Thoracic aorta (tissue), 2 donors: ENCODE data around the gene LAMB1. TPM values are rescaled to one million over a fixed set of nuclear protein-coding genes. Genes with fewer than 3 reads are reported as not detected.

Experiments
- ATAC-seq: fragments of 150-250 bp; one replicate; pipeline ENCODE4 v1.8.0; 2017; ENCODE audit warnings: low read depth; ENCODE audit not compliant: insufficient number of reproducible peaks, low FRiP score
- DNase-seq: peaks from one replicate; pipeline ENCODE4 v3.0.0-alpha.2; 2020; ENCODE audit warnings: low spot score
- H3K27ac ChIP-seq, 2 donors: fragments of 200-600 bp; sonication (generic); 1 replicate in 1 of 2; 2 replicates in 1 of 2; pipeline ENCODE4 v1.5.1; 2016; ENCODE audit warnings: mild to moderate bottlenecking in 2 of 2, moderate library complexity in 2 of 2
- H3K27me3 ChIP-seq: fragments of 200-600 bp; sonication (generic); replicated peaks from 2 replicates; pipeline ENCODE4 v1.6.0; 2016; ENCODE audit warnings: mild to moderate bottlenecking; ENCODE audit not compliant: insufficient read depth
- H3K36me3 ChIP-seq: fragments of 200-600 bp; sonication (generic); one replicate; pipeline ENCODE4 v1.5.1; 2016
- H3K4me1 ChIP-seq, 2 donors: fragments of 200-600 bp; sonication (generic); 1 replicate in 1 of 2; 2 replicates in 1 of 2; pipeline versions ENCODE4 v1.5.1 to v1.6.0; 2016; ENCODE audit warnings: low read depth in 2 of 2, mild to moderate bottlenecking in 1 of 2; ENCODE audit not compliant: control insufficient read depth in 1 of 2
- H3K4me3 ChIP-seq: fragments of 200-600 bp; sonication (generic); 2 replicates; pipeline ENCODE4 v1.5.1; 2016; ENCODE audit warnings: mild to moderate bottlenecking
- H3K9me3 ChIP-seq: fragments of 200-600 bp; sonication (generic); 2 replicates; pipeline ENCODE4 v1.5.1; 2016
- total RNA-seq, 2 donors: library from RNA; depleted of rRNA; stranded (reverse); fragments of >200 nt; gene quantifications; one replicate each; pipeline versions ENCODE4 v1.1.0 to v1.2.3, GENCODE V29; 2016
- TF ChIP-seq, protein P1 (sequence below): fragments of 200-600 bp; sonication (generic); IDR thresholded peaks from one replicate; pipeline ENCODE4 v1.5.1; 2019; ENCODE audit warnings: antibody characterized with exemption

LAMB1 gene
- total RNA-seq, 2 donors from 2014 or later = 144 to 296 TPM

- H3K4me3 ChIP-seq = no peak overlapping the region
- peaks cover 24 to 58% of the 10 kb centered on the region in 2 donors for H3K4me1 ChIP-seq
- ATAC-seq = no peak
- no peak for DNase-seq
- TF ChIP-seq, protein P1, sequence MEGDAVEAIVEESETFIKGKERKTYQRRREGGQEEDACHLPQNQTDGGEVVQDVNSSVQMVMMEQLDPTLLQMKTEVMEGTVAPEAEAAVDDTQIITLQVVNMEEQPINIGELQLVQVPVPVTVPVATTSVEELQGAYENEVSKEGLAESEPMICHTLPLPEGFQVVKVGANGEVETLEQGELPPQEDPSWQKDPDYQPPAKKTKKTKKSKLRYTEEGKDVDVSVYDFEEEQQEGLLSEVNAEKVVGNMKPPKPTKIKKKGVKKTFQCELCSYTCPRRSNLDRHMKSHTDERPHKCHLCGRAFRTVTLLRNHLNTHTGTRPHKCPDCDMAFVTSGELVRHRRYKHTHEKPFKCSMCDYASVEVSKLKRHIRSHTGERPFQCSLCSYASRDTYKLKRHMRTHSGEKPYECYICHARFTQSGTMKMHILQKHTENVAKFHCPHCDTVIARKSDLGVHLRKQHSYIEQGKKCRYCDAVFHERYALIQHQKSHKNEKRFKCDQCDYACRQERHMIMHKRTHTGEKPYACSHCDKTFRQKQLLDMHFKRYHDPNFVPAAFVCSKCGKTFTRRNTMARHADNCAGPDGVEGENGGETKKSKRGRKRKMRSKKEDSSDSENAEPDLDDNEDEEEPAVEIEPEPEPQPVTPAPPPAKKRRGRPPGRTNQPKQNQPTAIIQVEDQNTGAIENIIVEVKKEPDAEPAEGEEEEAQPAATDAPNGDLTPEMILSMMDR = no peak
- H3K27ac ChIP-seq = no peak overlapping the region
- H3K9me3 ChIP-seq = no peaks in the 10 kb centered on the region
- H3K36me3 ChIP-seq = no peaks in the 10 kb centered on the region
- no peaks in the 10 kb centered on the region for H3K27me3 ChIP-seq
These were observed 59.9 kb downstream of the LAMB1 start for GRCh38 chr7:107943018-107943417.

- DNase-seq (no peak), ATAC-seq (no peak)
- H3K4me1 ChIP-seq = peaks cover 17 to 42% of the 10 kb centered on the region in 2 donors
- H3K27me3 ChIP-seq = no peaks in the 10 kb centered on the region
- TF ChIP-seq, protein P1 = no peak
- H3K4me3 ChIP-seq = no peak overlapping the region
- peak overlapping the region in 1 of 2 donors; percentile 86 for H3K27ac ChIP-seq
- H3K9me3 ChIP-seq = no peaks in the 10 kb centered on the region
- H3K36me3 ChIP-seq = no peaks in the 10 kb centered on the region
These were observed 62.0 kb downstream of the LAMB1 start for GRCh38 chr7:107940951-107941350.

DNA sequence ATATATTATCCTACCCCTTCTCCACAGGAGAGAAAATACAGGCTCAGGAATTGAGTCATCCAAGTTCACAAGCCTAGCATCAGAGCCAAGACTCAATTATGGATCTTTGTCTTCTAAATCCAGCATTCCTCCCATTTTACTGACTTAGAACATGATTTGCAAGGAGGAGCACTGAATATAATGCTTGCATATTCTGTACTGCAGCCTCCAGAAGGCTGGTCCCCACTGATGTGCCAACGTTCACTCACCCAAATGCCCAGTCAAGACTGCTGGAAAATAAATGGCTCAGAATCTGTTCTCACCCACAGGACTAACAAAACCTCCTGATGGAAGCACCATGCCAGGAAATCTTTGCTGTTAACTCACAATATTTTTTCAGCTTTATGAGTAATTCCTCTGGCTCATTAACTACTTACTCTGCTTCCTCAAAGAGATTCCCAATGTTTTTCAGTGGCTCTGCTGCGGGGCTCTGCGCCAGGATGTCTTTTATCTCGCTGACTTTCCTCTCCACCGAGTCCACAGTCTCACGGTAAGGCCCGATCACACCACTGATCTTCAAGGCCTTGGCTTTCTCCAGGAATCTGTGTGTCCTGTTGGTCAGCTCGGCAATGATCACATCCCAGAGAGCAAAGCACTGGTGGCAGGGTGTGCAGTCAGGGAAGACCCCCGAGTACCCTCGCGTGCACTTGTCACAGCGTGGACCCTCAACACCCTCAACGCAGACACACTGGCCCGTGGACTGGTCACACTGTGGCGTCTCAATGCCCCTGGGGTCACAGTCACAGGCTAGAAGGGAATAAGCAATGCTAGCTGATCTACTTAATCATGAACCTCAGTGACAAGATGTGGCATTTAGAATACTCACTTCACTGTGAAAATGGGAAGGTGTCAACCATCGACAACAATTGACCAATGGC is 63.1 kb downstream of the LAMB1 start:
- TF ChIP-seq, protein P1 = no peak
- Histone ChIP-seq H3K4me1 (peaks cover 17 to 37% of the 10 kb centered on the region in 2 donors), H3K36me3 (no peaks in the 10 kb centered on the region), H3K27me3 (no peaks in the 10 kb centered on the region), H3K27ac (peak overlapping the region; percentile 73 to 86), H3K4me3 (no peak overlapping the region), H3K9me3 (no peaks in the 10 kb centered on the region)
- peak; percentile 70 for ATAC-seq
- peak; percentile 28 for DNase-seq

DNA sequence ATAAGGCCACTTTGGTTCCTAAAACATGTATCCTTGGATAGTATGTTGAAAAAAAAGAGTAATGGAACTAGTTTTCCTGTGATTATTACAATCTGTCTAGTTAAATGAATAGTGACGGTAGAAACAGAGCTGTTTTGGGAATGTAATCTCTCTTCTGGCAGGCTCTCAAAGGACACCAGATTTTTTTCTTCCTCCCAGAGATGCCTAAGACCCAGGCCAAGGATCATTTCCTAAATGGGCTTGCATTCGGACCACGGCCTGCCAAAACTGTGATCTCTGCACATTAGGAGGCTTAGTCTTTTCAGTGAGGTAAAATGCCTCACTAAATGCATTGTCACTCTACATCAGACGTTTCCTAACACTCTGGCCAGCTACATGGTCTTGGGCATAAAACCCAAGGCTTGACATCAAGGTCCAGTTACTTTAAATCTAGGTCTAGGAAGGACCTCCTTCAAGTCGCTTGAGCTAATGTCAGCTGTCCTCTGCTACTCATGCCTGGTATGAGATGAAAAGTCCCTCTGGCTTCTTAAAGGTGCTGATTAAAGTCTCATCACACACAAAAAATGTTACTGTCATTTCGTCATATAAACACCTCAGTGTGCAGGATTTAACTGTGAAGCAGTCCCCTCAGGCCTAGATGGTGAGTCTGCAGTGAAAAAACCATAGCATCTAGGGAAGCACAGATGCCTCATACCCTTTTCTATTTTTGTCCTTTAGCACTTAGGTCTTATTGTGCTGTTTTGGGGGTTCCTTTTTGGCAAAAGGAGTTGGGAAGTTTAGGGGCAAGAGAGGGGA is 64.3 kb downstream of the LAMB1 start:
- TF ChIP-seq, protein P1 = no peak
- no peaks in the 10 kb centered on the region for H3K27me3 ChIP-seq
- peak overlapping the region; percentile 73 to 86 for H3K27ac ChIP-seq
- ATAC-seq (no peak), DNase-seq (no peak)
- H3K4me3 ChIP-seq = no peak overlapping the region
- H3K4me1 ChIP-seq = peaks cover 17 to 34% of the 10 kb centered on the region in 2 donors
- H3K36me3 ChIP-seq = peaks cover 7% of the 10 kb centered on the region
- H3K9me3 ChIP-seq = no peaks in the 10 kb centered on the region

DNA sequence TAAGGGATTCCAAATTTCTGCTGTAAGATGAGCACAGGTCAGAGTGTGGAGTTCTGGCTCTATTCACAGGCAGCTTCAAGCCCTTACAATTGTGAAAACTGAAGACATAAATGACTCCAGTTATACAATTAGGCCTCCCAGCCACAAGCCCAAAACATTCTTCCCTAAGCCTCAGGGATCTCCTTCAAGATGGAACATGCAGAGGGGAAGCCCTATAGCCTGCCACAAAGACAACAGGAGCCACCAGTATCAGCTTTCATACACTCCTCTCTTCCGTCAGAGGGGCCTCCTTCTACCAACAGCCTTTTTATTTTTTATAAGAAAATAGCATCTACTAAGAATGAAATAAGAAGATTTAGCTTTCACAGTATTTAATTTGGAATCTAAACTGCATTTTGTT is 65.4 kb downstream of the LAMB1 start:
- Histone ChIP-seq H3K4me1 (peaks cover 17 to 34% of the 10 kb centered on the region in 2 donors), H3K36me3 (peaks cover 7% of the 10 kb centered on the region), H3K27ac (peak overlapping the region; percentile 73 to 86), H3K27me3 (no peaks in the 10 kb centered on the region), H3K4me3 (no peak overlapping the region), H3K9me3 (no peaks in the 10 kb centered on the region)
- ATAC-seq (no peak), DNase-seq (no peak)
- TF ChIP-seq, protein P1 = no peak
